ENCODE measurements around the gene CDKN1A. TPM values are rescaled to one million over a fixed set of nuclear protein-coding genes. Genes with fewer than 3 reads are reported as not detected.

CDKN1A gene
- total RNA-seq, 4 donors from 2014 or later = 41.0 to 64.5 (median 61.8) TPM

- WGBS, 2 donors = 74 to 86% methylated on average over 1 of the region's 1 CpG
- no peak for TF ChIP-seq POLR2A (IDR thresholded peaks at IDR 0.05)
- TF ChIP-seq, protein P1, sequence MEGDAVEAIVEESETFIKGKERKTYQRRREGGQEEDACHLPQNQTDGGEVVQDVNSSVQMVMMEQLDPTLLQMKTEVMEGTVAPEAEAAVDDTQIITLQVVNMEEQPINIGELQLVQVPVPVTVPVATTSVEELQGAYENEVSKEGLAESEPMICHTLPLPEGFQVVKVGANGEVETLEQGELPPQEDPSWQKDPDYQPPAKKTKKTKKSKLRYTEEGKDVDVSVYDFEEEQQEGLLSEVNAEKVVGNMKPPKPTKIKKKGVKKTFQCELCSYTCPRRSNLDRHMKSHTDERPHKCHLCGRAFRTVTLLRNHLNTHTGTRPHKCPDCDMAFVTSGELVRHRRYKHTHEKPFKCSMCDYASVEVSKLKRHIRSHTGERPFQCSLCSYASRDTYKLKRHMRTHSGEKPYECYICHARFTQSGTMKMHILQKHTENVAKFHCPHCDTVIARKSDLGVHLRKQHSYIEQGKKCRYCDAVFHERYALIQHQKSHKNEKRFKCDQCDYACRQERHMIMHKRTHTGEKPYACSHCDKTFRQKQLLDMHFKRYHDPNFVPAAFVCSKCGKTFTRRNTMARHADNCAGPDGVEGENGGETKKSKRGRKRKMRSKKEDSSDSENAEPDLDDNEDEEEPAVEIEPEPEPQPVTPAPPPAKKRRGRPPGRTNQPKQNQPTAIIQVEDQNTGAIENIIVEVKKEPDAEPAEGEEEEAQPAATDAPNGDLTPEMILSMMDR (IDR thresholded peaks at IDR 0.05) = no peak
- peaks cover 0 to 6% of the 10 kb centered on the region in 2 donors for H3K4me1 ChIP-seq
- intact Hi-C loops (cut with DNase I) = no loop called here
- H3K4me3 ChIP-seq (replicated peaks in 1 of 3) = no peak overlapping the region
- no peaks in the 10 kb centered on the region for H3K36me3 ChIP-seq
- no peak for DNase-seq
- H3K27me3 ChIP-seq = no peaks in the 10 kb centered on the region
- H3K9me3 ChIP-seq = no peaks in the 10 kb centered on the region
- no peak overlapping the region for H3K27ac ChIP-seq
Measured at GRCh38 chr6:36706339-36706738, 27.8 kb downstream of the CDKN1A start.

GRCh38 chr6:36712816-36713215 is 34.3 kb downstream of the CDKN1A start:
- H3K4me1 ChIP-seq = no peaks in the 10 kb centered on the region
- intact Hi-C loops (cut with DNase I) = no loop called here
- WGBS, 2 donors = 83 to 85% methylated on average over 4 of the region's 4 CpGs
- no peaks in the 10 kb centered on the region for H3K27me3 ChIP-seq
- no peak overlapping the region for H3K27ac ChIP-seq
- no peaks in the 10 kb centered on the region for H3K36me3 ChIP-seq
- H3K4me3 ChIP-seq (replicated peaks in 1 of 3) = no peak overlapping the region
- no peak for DNase-seq
- no peaks in the 10 kb centered on the region for H3K9me3 ChIP-seq
- no peak for TF ChIP-seq POLR2A (IDR thresholded peaks at IDR 0.05)
- TF ChIP-seq, protein P1 (IDR thresholded peaks at IDR 0.05) = no peak

- no peak for DNase-seq
- 82 to 93% methylated on average over 7 of the region's 8 CpGs for WGBS, 2 donors
- Histone ChIP-seq H3K9me3 (no peaks in the 10 kb centered on the region), H3K36me3 (no peaks in the 10 kb centered on the region), H3K27ac (no peak overlapping the region), H3K4me3 (replicated peaks in 1 of 3) (no peak overlapping the region), H3K4me1 (no peaks in the 10 kb centered on the region), H3K27me3 (no peaks in the 10 kb centered on the region)
- no peak for TF ChIP-seq POLR2A (IDR thresholded peaks at IDR 0.05)
- TF ChIP-seq, protein P1 (IDR thresholded peaks at IDR 0.05) = no peak
- intact Hi-C loops (cut with DNase I) = no loop called here
Measured at GRCh38 chr6:36713846-36714245, 35.3 kb downstream of the CDKN1A start.

GRCh38 chr6:36714511-36714910 is 36.0 kb downstream of the CDKN1A start:
- H3K27ac ChIP-seq = no peak overlapping the region
- no peak for DNase-seq
- no peaks in the 10 kb centered on the region for H3K4me1 ChIP-seq
- intact Hi-C loops (cut with DNase I) = no loop called here
- H3K36me3 ChIP-seq = no peaks in the 10 kb centered on the region
- 87 to 90% methylated on average over 9 to 10 of the region's 10 CpGs for WGBS, 2 donors
- H3K27me3 ChIP-seq = no peaks in the 10 kb centered on the region
- TF ChIP-seq POLR2A (IDR thresholded peaks at IDR 0.05) = no peak
- TF ChIP-seq, protein P1 (IDR thresholded peaks at IDR 0.05) = no peak
- no peak overlapping the region for H3K4me3 ChIP-seq (replicated peaks in 1 of 3)
- no peaks in the 10 kb centered on the region for H3K9me3 ChIP-seq

DNA sequence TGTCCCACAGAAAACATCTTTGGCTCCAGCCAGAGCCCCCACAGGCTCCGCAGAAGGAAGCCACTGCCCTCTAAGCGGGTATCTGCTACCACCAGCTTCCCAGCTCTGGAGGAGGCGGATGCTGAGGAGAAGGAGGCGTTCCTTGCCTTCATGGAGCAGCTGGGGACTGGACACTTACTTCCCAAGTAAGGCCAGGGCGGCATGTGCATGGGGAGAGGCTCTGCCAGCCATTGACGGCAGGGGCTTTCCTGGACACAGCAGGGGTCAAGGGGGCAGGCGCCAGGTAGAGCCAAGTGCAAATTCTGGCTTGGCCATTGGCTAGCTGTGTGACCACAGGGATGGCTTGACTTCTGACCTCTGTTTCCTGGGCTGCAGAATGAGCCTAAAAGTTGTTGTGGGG is 37.0 kb downstream of the CDKN1A start:
- Histone ChIP-seq H3K4me3 (replicated peaks in 1 of 3) (no peak overlapping the region), H3K27ac (no peak overlapping the region), H3K36me3 (no peaks in the 10 kb centered on the region), H3K9me3 (no peaks in the 10 kb centered on the region), H3K27me3 (no peaks in the 10 kb centered on the region), H3K4me1 (no peaks in the 10 kb centered on the region)
- TF ChIP-seq POLR2A (IDR thresholded peaks at IDR 0.05) = no peak
- TF ChIP-seq, protein P1 (IDR thresholded peaks at IDR 0.05) = no peak
- 91% methylated on average over 7 of the region's 7 CpGs for WGBS, 2 donors
- no peak for DNase-seq
- intact Hi-C loops (cut with DNase I) = no loop called here
